CD4-positive, alpha-beta memory T cell (primary cell): ENCODE results near the gene KDM3B. TPM values are rescaled to one million over a fixed set of nuclear protein-coding genes. Genes with fewer than 3 reads are reported as not detected.
A peak's percentile ranks its signal among the peaks of the same experiment; 100 is the strongest.

Experiments
- CTCF ChIA-PET: fragments of 350-600 bp; sonication (Branson Sonifier 250); formaldehyde crosslinking; loops from one replicate; lab custom pipeline; 2021; ENCODE audit warnings: inconsistent platforms; ENCODE audit not compliant: partially characterized antibody; lab: Charles Lee
- POLR2A ChIA-PET: fragments of 350-600 bp; sonication (Branson Sonifier 250); formaldehyde crosslinking; loops from one replicate; lab custom pipeline; 2021; ENCODE audit not compliant: partially characterized antibody; lab: Charles Lee
- DNase-seq, 5 donors: peaks; one replicate each; pipeline versions ENCODE4 v3.0.0 to v3.0.0-alpha.2; 2020 to 2022; ENCODE audit warnings: mixed read lengths in 1 of 5
- H3K27ac ChIP-seq: one replicate; pipeline ENCODE4 v1.7.0; 2013; ENCODE audit warnings: low read depth, low read length
- H3K27me3 ChIP-seq: 2 replicates; pipeline ENCODE4 v1.7.0; 2013; ENCODE audit warnings: mild to moderate bottlenecking, low read length, moderate library complexity; ENCODE audit not compliant: insufficient read depth
- H3K36me3 ChIP-seq: 2 replicates; pipeline ENCODE4 v1.7.0; 2013; ENCODE audit warnings: mild to moderate bottlenecking, low read length, moderate library complexity; ENCODE audit not compliant: insufficient read depth
- H3K4me1 ChIP-seq: 2 replicates; pipeline ENCODE4 v1.7.0; 2013; ENCODE audit warnings: mild to moderate bottlenecking, low read length, moderate library complexity; ENCODE audit not compliant: insufficient read depth
- H3K4me3 ChIP-seq, 2 donors: one replicate each; pipeline ENCODE4 v1.7.0; 2013; ENCODE audit warnings: low read length in 2 of 2, mild to moderate bottlenecking in 1 of 2
- H3K9me3 ChIP-seq, 2 donors: one replicate each; pipeline ENCODE4 v1.7.0; 2013; ENCODE audit warnings: low read length in 2 of 2, control low read depth in 1 of 2; ENCODE audit not compliant: control insufficient read depth in 1 of 2
- H3K27ac Mint-ChIP-seq, 7 donors: one replicate each; pipeline ENCODE4 v1.8.0; 2020 to 2021; ENCODE audit warnings: mixed read lengths in 7 of 7, mild to moderate bottlenecking in 6 of 7, inconsistent platforms in 3 of 7, moderate library complexity in 3 of 7
- H3K27me3 Mint-ChIP-seq, 2 donors: one replicate each; pipeline ENCODE4 v1.8.0; 2020 to 2021; ENCODE audit warnings: mixed read lengths in 2 of 2
- H3K36me3 Mint-ChIP-seq, 2 donors: one replicate each; pipeline ENCODE4 v1.8.0; 2020 to 2021; ENCODE audit warnings: mixed read lengths in 2 of 2, inconsistent platforms in 1 of 2, mild to moderate bottlenecking in 1 of 2
- H3K4me1 Mint-ChIP-seq, 4 donors: one replicate each; pipeline ENCODE4 v1.8.0; 2020 to 2021; ENCODE audit warnings: mixed read lengths in 4 of 4, mild to moderate bottlenecking in 1 of 4
- H3K4me3 Mint-ChIP-seq, 8 donors: one replicate each; pipeline ENCODE4 v1.8.0; 2020 to 2021; ENCODE audit warnings: mixed read lengths in 8 of 8, mild to moderate bottlenecking in 7 of 8, moderate library complexity in 6 of 8, inconsistent platforms in 3 of 8
- H3K9me3 Mint-ChIP-seq, 8 donors: one replicate each; pipeline ENCODE4 v1.8.0; 2020 to 2021; ENCODE audit warnings: mixed read lengths in 8 of 8, mild to moderate bottlenecking in 5 of 8, inconsistent platforms in 3 of 8, moderate library complexity in 1 of 8
- intact Hi-C: fragments of 100-400 bp; cut with micrococcal nuclease; formaldehyde crosslinking; loops from one replicate; pipeline ENCODE4 v1.15.1; 2023
- polyA plus RNA-seq, 2 donors: library from polyadenylated mRNA; unstranded; fragments of 300-500 nt; fragmentation: Illumina TruSeq; gene quantifications; one replicate each; pipeline ENCODE4 v1.2.3, GENCODE V29; 2021
- total RNA-seq, 2 experiments: library from RNA; stranded (reverse); gene quantifications; one replicate each; pipeline ENCODE4 v1.2.3, GENCODE V29; 2021

Gene KDM3B
- total and polyA plus RNA-seq, 4 experiments from 2014 or later = 4.1 to 85.6 (median 50.7) TPM

DNA sequence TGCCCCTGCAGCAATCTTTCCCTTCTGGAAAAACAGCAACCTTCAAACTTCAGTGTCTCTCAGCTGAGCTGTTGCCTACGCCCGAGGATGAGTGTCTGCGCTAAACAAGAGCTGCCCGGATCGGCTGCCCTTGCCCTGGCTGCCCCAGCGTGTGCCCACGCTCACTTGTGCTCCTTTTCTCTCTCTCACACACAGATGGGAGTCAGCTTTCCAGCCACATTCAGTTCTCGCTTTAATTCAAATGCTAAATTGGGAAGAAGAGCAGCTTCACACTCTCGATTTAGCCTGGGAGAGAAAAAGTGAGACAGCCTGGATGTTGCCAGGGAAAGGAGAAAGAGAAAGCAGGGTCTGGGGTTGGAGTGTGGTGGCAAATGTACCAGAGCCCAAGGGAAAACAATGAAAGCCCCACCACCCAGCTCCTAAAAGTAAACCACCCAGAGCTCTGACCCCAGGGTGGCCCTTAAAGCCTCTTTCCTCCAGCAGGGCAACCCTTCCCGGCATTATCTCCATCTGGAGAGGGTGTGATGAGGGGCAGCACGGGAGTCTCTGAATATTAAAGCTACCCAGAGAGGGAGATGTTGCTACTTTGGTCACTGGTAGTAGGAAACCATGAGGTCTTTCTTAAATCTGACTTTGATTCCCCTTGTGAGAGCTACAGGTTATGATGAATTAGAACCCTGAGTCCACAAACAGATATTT, 102.9 kb downstream of the KDM3B start:
- DNase-seq = peak in 1 of 5 donors; percentile 7
- Mint-ChIP-seq H3K27ac (peak overlapping the region in 1 of 7 donors; percentile 60), H3K4me3 (no peak overlapping the region), H3K27me3 (peaks cover 0 to 2% of the 10 kb centered on the region in 2 donors), H3K36me3 (no peaks in the 10 kb centered on the region), H3K9me3 (no peaks in the 10 kb centered on the region), H3K4me1 (peaks cover 13 to 38% (median 25%) of the 10 kb centered on the region in 4 donors)
- POLR2A ChIA-PET = interaction anchor here (1.0 to 1.6 kb wide), 2 partner anchors 10 kb away, joined by 3 to 7 read pairs; partner anchors contain the start of gene EGR1
- intact Hi-C loops = no loop called here
- H3K4me3 ChIP-seq = no peak overlapping the region
- CTCF ChIA-PET = interaction anchor here (1.0 to 21.4 kb wide), 3 partner anchors 9 to 44 kb away, joined by 3 to 507 read pairs (median 6); partner anchors contain the start of gene EGR1
- H3K27ac ChIP-seq = no peak overlapping the region
- no peaks in the 10 kb centered on the region for H3K9me3 ChIP-seq
- no peaks in the 10 kb centered on the region for H3K36me3 ChIP-seq
- H3K27me3 ChIP-seq = no peaks in the 10 kb centered on the region
- peaks cover 29% of the 10 kb centered on the region for H3K4me1 ChIP-seq

DNA sequence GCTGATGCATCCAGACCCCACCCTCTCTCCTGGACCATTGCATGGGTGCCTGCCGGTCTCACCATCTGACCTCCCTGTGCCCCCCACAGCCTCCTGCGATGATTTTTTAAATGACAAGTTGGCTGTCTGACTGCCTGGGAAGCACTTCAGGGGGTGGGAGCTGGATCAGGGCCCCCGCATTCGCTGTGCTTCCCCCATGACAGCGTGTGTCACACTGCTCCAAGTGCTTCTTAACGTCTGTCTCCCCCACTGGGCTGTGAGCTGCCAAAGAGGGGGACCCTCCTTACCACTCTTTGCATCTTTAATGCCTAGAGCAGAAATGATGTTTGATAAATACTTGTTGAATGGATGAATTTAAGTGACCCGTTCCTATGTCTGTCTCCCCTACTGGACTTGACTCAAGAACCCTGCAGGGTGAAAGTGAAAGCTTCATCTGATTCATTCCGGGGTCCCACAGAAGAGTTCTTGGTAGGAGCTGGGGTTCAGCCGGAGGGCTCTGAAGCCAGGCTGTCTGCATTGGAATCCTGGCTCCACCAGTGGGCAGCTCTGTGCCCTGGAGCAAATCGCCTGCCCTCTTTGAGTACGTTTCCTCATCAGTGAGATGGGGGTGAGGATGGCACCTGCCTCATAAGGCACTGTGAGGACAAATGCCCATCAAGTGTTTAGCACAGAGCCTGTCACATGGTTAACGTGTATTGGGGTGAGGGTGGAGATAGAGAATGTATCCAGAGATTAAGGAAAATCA, 105.2 kb downstream of the KDM3B start:
- Mint-ChIP-seq H3K27me3 (no peaks in the 10 kb centered on the region), H3K9me3 (no peaks in the 10 kb centered on the region), H3K4me3 (peak overlapping the region in 3 of 8 donors; percentile 19 to 48 (median 22)), H3K4me1 (peaks cover 15 to 49% (median 27%) of the 10 kb centered on the region in 4 donors), H3K36me3 (no peaks in the 10 kb centered on the region), H3K27ac (peak overlapping the region in 6 of 7 donors; percentile 62 to 98 (median 76))
- DNase-seq = no peak
- CTCF ChIA-PET = interaction anchor here (4.9 to 21.4 kb wide), 2 partner anchors 7 to 41 kb away, joined by 39 to 507 read pairs; no protein-coding TSS in a partner anchor
- intact Hi-C loops = no loop called here
- Histone ChIP-seq H3K36me3 (no peaks in the 10 kb centered on the region), H3K27me3 (no peaks in the 10 kb centered on the region), H3K4me1 (peaks cover 29% of the 10 kb centered on the region), H3K9me3 (no peaks in the 10 kb centered on the region), H3K27ac (no peak overlapping the region), H3K4me3 (no peak overlapping the region)
- POLR2A ChIA-PET = no interaction called here

DNA sequence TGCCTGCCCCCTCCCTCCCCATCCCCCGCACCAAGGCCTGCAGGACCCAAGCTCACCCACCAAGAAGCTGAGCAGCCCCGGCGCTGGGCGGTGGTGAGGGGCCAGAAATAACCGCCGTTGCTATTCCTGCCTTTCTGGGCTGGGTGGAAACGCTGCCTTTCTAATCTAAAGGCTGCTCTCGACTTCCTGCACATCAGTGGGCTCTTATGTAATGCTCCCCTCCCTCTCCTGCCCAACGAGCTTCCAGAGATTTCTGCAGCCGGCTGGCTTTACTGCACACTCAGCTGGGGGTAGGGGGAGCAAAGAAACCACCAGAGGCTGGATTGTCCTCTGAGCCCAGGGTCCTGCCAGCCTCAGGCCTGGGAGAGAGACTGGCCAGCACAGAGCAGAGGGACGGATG, 105.9 kb downstream of the KDM3B start:
- H3K9me3 Mint-ChIP-seq = no peaks in the 10 kb centered on the region
- H3K27me3 ChIP-seq = no peaks in the 10 kb centered on the region
- no peak for DNase-seq
- no peaks in the 10 kb centered on the region for H3K36me3 Mint-ChIP-seq
- H3K4me1 Mint-ChIP-seq = peaks cover 15 to 50% (median 28%) of the 10 kb centered on the region in 4 donors
- no peak overlapping the region for H3K27ac ChIP-seq
- no peaks in the 10 kb centered on the region for H3K36me3 ChIP-seq
- H3K27me3 Mint-ChIP-seq = no peaks in the 10 kb centered on the region
- no peak overlapping the region for H3K4me3 ChIP-seq
- intact Hi-C loops = no loop called here
- H3K4me1 ChIP-seq = peaks cover 33% of the 10 kb centered on the region
- no peak overlapping the region for H3K4me3 Mint-ChIP-seq
- H3K9me3 ChIP-seq = no peaks in the 10 kb centered on the region
- CTCF ChIA-PET = interaction anchor here (4.9 to 21.4 kb wide), 2 partner anchors 8 to 41 kb away, joined by 39 to 507 read pairs; no protein-coding TSS in a partner anchor
- POLR2A ChIA-PET = no interaction called here
- H3K27ac Mint-ChIP-seq = peak overlapping the region in 5 of 7 donors; percentile 66 to 99 (median 98)

DNA sequence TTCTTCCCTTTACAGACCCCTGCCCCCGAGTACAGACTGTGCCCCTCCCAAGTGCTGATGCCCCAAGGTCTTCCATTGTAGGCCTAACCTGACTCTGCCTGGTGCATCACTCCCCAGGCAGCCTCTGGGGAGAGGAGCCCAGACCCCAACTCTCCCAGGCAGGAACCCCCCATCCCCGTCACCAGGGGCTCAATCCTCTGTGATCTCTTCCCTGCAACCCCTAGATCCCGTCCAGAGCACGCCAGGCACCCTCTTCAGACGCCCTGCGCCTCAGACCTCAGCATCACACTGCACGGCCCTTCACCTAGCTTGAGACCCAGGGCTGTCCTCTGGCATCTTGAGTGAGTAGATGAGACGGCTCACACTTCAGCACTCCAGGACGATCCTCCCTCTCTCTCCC, 106.4 kb downstream of the KDM3B start:
- Mint-ChIP-seq H3K9me3 (no peaks in the 10 kb centered on the region), H3K4me3 (peak overlapping the region in 6 of 8 donors; percentile 58 to 81 (median 70)), H3K4me1 (peaks cover 15 to 54% (median 30%) of the 10 kb centered on the region in 4 donors), H3K27me3 (no peaks in the 10 kb centered on the region), H3K27ac (peak overlapping the region; percentile 97 to 99 (median 98)), H3K36me3 (no peaks in the 10 kb centered on the region)
- ChIA-PET POLR2A (interaction anchor here (1.5 kb wide), 1 partner anchor 85 kb away, joined by 9 read pairs; the partner anchor contains the start of gene ETF1), CTCF (interaction anchor here (4.9 to 21.4 kb wide), 2 partner anchors 8 to 40 kb away, joined by 39 to 507 read pairs; no protein-coding TSS in a partner anchor)
- H3K27me3 ChIP-seq = no peaks in the 10 kb centered on the region
- H3K36me3 ChIP-seq = no peaks in the 10 kb centered on the region
- no peak for DNase-seq
- H3K4me3 ChIP-seq = no peak overlapping the region
- peaks cover 38% of the 10 kb centered on the region for H3K4me1 ChIP-seq
- intact Hi-C loops = no loop called here
- no peaks in the 10 kb centered on the region for H3K9me3 ChIP-seq
- H3K27ac ChIP-seq = peak overlapping the region; percentile 33

- CTCF ChIA-PET = interaction anchor here (4.9 to 21.4 kb wide), 2 partner anchors 9 to 40 kb away, joined by 39 to 507 read pairs; no protein-coding TSS in a partner anchor
- Mint-ChIP-seq H3K27me3 (no peaks in the 10 kb centered on the region), H3K4me1 (peaks cover 15 to 55% (median 30%) of the 10 kb centered on the region in 4 donors), H3K9me3 (no peaks in the 10 kb centered on the region), H3K36me3 (no peaks in the 10 kb centered on the region), H3K27ac (peak overlapping the region; percentile 97 to 99 (median 98)), H3K4me3 (peak overlapping the region in 7 of 8 donors; percentile 38 to 81 (median 67))
- Histone ChIP-seq H3K27ac (peak overlapping the region; percentile 33), H3K9me3 (no peaks in the 10 kb centered on the region), H3K4me3 (no peak overlapping the region), H3K27me3 (no peaks in the 10 kb centered on the region), H3K4me1 (peaks cover 38% of the 10 kb centered on the region), H3K36me3 (no peaks in the 10 kb centered on the region)
- DNase-seq = peak; percentile 71 to 97 (median 76)
- POLR2A ChIA-PET = interaction anchor here (1.5 kb wide), 1 partner anchor 84 kb away, joined by 9 read pairs; the partner anchor contains the start of gene ETF1
- intact Hi-C loops = no loop called here
These were observed 106.9 kb downstream of the KDM3B start for GRCh38 chr5:138459311-138459933.

- ChIA-PET POLR2A (interaction anchor here (0.8 to 1.5 kb wide), 2 partner anchors 33 to 83 kb away, joined by 3 to 9 read pairs; partner anchors contain the start of gene ETF1), CTCF (interaction anchor here (4.9 to 21.4 kb wide), 2 partner anchors 10 to 39 kb away, joined by 39 to 507 read pairs; no protein-coding TSS in a partner anchor)
- H3K4me3 ChIP-seq = no peak overlapping the region
- no peaks in the 10 kb centered on the region for H3K36me3 ChIP-seq
- intact Hi-C loops = no loop called here
- H3K27ac ChIP-seq = peak overlapping the region; percentile 33
- H3K27ac Mint-ChIP-seq = peak overlapping the region; percentile 4 to 99 (median 97)
- H3K36me3 Mint-ChIP-seq = peaks cover 0 to under 1% of the 10 kb centered on the region in 2 donors
- H3K27me3 Mint-ChIP-seq = no peaks in the 10 kb centered on the region
- no peaks in the 10 kb centered on the region for H3K27me3 ChIP-seq
- H3K4me3 Mint-ChIP-seq = peak overlapping the region in 3 of 8 donors; percentile 12 to 76 (median 44)
- no peaks in the 10 kb centered on the region for H3K9me3 ChIP-seq
- H3K4me1 ChIP-seq = peaks cover 38% of the 10 kb centered on the region
- no peak for DNase-seq
- no peaks in the 10 kb centered on the region for H3K9me3 Mint-ChIP-seq
- peaks cover 15 to 57% (median 30%) of the 10 kb centered on the region in 4 donors for H3K4me1 Mint-ChIP-seq
These were observed 107.7 kb downstream of the KDM3B start for GRCh38 chr5:138460032-138460693.
